ENCODE measurements around the gene ATXN7L2.
"Not testable (repeated sequence)": the region's sequence is repeated elsewhere in the genome, so short reads cannot be mapped to it uniquely, and the experiment has no call there.

The ATXN7L2 gene, protein sequence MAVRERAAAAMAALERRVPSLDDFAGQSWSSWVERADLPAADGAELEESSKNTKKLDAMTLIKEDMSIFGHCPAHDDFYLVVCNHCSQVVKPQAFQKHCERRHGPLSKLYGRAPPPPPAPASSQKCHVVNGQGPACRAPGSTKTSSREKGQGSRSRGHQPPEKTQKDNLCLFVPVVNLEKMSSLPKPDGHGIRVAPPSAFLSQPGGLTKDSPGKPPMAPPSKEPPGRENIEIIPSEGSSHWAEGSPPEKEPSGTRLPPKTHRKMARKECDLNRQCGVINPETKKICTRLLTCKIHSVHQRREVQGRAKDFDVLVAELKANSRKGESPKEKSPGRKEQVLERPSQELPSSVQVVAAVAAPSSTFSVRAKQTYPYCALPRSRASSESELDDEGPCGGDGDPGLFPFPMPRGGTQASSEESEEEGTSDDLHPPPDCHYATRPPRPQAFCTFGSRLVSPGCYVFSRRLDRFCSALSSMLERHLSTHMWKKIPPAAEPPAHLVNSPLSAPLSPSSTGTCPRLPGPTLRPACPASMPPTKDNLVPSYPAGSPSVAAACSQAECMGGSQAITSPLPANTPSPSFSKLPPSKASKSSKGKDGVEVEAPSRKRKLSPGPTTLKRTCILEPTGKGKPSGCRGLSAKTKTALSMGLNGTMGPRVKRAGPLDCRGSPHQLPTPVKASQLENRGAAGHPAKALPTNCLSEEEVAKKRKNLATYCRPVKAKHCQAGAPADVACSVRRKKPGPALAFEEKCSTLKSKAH

DNA sequence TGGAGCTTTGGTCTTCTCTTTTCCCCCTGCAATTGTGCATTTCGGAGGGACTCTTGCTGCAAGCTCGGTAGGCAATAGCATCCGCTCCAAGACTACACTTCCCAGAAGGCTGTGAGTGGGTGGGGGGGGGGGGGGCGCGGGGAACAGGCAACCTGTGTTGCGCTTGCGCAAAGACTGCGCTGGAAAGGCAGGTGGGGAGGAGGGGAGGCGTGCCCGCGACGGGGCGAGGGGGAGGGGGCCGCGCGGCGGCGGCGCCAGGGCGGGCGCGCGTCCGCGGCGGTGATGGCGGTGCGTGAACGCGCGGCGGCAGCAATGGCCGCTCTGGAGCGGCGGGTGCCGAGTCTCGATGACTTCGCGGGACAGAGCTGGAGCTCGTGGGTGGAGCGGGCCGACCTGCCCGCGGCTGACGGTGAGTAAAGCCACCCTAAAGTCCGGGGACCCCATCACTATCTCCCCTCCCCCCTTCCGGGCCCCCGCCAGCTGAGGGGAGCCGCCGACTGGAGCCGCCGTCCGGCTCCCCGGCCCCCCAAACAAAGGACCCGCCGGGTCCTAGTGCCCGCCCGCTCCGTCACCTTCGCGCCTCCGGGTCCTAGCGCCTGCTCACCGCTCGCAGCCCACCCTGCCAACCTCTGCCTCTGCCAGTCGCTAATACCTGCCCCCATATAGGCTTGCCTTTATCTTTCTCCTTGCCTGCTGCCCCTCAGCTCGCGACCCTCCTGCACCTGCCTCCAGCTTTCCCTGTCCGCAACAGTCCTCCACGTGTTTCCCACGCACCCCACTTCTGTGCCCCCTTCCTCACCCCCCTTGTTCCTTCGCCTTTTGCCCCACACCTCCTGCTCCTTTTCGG lies at the start of gene ATXN7L2:
TSS of gene ATXN7L2 (plus strand) at position 234 of the 847 bp plus-strand sequence. CDS start at position 283, 49 bp downstream.
- peak; percentile 96 for DNase-seq

DNA sequence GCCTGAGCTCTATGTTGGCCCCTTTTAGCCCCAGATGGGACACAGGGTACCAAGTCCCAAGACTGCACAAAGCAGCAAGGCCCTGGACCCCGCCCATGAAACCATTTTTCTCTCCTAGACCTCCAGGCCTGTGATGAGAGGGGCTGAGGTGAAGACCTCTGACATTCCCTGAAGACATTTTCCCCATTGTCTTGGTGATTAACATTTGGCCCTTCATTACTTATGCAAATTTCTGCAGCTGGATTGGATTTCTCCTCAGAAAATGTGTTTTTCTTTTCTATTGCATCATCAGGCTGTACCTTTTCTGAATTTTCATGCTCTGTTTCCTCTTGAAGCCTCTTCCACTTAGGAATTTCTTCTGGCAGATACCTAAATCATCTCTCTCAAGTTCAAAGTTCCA lies 49.2 kb upstream of the ATXN7L2 start:
- no peak for DNase-seq

DNA sequence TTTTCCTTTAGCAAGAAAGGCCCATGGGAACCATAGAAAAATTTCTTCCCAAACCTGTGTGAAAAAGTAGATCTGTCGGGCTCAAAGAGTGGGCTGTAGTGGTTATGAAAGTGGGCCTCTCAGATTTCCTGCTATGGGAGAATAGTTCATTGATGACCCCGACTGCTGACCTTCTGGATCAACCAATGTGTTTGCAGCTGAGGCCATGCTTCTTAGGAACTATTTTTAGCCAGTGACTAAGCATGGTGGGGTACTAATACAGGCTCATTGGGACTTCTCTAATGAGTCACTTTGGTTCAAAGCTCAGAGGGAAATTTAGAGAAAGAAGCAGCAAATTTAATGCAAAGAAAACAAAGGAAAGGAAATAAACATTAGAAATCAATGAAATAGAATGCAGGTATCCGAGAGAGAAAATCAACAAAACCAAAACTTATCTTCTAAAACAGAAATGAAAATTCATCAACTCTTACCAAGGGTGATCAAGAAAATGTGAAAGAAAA lies 44.9 kb upstream of the ATXN7L2 start:
- no peak for DNase-seq

DNA sequence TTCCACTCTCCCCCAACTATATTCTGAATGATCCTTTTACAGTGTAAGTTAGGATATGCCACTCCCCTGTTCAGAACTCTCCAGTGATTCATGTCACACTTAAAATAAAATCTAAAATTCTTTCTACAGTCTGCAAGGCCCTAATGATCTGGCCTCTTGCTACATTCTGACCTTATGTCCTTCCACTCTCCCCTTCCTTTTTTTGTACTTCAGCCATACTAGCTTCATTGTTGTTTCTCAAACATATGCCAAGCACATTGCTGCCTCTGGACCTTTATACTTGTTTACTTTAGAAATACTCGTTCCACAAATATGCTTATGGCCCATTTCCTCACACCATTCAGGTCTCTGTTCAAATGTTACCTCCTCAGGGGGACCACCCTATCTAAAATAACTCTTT lies 42.6 kb upstream of the ATXN7L2 start:
- DNase-seq = no peak

DNA sequence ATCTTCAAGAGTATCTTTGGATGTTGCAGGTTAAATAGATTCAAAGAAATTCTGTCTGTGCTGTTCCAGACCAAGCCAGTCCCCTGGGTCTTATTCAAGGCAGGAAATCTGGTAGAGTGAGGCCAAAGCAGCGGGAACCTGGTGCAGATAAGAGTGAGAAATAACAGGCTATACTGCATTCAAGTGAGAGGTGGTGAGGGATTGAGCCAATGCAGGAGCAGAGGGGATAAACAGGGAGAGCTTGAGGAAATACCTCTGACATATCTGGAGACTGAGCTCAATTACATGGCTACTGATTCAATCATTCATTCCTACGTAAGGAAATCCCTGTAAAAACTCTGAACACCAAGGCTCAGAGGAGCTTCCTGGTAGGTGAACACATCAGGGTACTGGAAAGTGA lies 40.2 kb upstream of the ATXN7L2 start:
- DNase-seq = no peak

DNA sequence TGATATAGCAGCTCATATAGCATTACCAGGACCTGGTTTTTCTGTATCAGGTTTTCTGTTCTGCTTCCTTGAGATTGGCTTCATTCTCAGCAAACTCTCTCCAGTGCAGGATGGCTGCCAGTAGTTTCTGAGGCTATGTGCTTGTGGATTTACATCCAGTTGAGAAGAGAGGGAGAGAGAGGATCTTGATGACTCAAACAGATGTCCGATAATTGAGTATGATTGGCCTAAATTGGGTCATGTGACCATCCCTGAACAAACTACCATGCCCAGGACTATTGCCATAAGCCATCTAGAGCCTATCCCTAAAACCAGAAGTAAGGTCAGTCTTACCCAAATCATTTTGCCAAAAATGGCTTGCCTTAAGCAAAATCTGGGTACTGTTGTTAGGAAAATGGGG lies 39.4 kb upstream of the ATXN7L2 start:
- DNase-seq = no peak

DNA sequence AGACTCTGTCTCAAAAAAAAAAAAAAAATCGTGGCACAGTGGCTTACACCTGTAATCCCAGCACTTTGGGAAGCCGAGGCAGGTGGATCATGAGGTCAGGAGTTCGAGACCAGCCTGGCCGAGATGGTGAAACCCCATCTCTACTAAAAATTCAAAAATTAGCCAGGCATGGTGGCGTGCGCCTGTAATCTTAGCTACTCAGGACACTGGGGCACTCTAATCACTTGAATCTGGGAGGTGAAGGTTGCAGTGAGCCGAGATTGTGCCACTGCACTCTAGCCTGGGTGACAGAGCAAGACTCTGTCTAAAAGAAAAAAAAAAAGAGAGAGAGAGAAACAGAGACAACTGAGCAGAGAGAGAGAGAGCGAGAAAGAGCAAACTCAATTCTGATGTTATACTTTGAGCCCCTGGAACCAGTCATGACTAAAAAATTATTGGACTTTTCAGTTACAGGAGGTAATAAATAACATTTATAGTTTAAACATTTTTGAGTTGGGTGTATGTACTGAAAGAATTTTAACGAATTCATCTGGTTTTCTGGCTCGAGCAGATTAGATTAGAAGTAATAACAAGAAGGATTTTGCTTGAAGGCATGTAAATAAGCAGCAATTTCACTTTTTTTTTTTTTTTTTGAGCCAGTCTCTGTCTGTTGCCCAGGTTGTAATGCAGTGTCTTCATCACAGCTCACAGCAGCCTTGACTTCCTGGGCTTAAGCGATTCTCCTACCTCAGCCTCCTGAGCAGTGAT lies 37.6 kb upstream of the ATXN7L2 start:
- DNase-seq = not testable (repeated sequence)

DNA sequence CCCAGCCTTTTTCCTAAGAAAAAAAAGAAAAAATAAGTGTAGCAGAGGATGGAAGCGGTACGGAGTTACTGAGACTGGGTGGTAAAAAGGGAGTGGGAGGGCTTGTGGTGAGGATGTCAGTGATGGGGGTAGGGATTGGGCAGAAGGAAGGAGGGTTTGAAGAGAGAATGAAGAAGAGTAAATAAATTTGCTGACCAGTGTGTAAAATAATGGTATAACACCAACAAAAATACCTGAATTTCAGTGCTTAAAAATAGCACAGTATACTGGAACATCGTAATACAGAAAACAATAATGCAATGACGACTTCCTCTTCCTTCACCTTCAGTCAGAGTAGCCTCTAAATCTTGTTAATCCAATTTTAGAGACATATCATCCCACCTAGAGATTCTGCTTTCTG lies 36.2 kb upstream of the ATXN7L2 start:
- DNase-seq = no peak

DNA sequence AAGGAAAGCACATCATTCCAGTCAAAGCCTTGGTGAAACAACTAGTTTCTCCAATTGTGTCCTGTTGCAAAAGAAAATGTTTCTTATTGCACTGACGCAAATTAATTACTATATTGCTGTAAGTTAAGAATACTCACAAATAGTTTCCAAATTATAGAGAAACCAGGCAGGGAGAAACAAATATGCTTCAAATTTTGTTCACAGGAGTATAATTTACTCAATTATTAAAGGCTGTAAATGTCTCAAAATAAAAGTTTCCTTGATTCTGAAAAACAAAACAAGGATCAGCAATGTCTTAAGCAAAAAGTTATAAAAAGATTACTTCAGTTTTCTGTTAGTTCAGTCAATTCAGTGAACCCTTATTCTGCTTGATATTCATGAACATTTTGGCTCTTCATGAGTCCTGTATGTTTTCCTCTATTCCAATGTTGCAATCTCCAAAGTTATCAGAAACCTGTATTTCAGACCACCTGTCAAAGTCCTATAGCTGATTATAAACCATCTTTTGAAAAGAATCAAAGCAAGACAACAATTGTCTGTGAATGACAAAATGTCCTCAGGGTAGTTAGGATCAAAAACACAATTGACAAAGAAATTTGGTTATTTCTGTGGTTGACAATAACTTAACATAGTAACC lies 29.1 kb upstream of the ATXN7L2 start:
- DNase-seq = no peak

DNA sequence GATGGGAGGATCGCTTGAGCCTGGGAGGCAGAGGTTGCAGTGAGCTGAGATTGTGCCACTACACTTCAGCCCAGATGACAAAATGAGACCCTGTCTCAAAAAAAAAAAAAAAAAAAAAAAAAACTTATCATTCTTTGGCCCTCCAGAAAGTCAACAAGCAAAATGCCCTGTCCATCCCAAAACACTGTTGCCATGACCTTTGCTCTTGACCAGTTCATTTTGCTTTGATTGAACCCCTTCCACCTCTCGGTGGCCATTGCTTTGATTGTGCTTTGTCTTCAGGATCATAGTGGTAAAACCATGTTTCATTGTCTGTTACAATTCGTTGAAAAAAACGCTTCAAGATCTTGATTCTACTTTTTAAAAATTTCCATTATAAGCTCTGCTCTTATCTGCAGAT lies 25.9 kb upstream of the ATXN7L2 start:
- DNase-seq = no peak

DNA sequence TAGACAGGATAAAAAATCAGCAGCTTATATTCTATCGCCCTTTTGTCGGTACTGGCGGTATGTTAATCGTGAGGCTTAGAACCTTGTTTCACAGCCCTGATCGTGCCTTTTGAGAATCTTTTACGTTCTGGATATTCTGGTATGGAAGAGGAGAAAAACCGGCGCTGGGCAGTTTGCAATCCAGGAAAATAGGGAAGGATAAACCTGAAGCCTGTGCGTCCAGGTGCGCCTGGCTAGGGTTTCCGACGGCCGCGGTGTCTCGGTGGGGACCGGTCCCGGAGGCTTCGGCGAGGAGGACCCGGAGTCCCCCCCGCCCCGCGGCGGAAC lies 17.6 kb upstream of the ATXN7L2 start:
- DNase-seq = no peak

DNA sequence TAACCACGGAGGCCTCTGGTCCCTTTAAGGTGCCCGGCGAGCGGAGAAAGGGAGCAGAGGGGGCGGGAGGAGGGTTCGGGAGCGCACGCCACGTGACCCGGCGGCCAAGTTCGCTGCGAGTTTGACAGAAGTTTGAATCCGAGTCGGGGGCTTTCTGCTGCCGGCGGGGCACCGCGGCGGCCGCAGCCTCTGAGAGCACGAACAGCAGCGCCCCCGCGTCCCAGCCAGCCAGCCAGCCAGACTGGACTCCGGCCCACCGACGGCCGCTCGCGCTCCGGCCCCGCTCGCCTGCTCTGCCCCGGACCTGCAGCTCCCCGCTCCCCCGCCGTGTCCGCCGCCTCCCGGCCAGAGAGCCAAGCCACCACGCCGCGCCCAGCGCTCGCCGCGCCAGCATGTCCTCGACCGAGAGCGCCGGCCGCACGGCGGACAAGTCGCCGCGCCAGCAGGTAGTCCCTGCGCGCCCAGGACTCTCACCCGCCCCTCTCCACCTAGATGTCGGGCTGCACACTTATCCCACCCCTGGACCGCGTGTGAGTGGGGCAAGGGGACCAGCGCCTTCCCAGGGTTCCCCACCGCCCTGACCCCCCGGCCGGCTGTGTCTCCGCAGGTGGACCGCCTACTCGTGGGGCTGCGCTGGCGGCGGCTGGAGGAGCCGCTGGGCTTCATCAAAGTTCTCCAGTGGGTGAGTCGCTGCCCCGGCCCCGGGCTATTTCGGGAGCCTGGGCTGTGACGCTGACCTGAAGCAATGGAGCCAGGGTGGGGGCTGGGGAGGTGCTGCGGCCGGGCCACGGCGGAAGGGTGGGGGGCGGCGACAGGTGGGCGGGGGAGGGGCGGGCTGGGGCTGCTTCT lies 17.0 kb upstream of the ATXN7L2 start, which contains the start of gene SYPL2:
TSS of gene SYPL2 (plus strand) at position 95 of the 849 bp plus-strand sequence. CDS start at position 393, 298 bp downstream.
- no peak for DNase-seq

DNA sequence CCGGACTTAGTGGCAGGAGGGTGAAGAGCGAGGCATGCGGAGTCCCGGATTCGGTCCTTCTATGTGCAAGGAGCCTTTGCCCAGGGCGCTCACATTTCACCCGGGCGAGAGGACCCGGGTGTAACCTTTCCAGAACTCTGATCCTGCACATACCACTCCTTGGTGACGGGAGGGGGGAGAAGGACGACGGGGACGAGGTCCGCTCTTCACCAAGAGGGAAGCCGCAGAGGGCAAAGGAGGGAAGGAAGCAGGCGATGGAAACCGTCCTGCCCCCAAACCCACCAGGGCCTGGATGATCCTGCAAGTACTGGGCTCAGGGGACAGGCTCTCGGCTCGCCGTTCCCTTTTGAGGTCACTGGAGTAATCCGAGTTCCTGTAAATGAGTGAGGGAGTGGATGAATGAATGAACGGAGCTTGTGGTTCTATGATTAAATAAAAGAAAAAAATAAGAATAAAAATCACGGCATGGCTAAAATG lies 16.4 kb upstream of the ATXN7L2 start:
- DNase-seq = no peak

DNA sequence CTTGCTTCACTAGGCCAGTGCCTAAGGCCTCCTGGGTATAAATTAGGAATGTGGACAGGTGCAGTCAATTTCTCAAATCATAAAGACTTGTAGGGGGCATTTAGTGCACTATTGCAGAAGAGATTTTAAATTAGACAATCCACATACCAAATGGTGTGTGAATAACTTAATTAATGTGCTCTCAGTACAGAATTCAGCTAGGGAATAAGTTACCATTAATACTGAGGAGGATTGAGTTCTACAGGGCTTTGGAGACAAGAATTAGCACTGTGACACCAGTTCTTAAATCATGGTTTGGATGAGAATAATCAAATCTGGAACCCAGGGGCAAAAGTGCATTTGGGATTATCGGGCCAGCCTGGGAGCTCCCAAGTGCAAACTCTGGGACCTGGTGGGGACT lies 15.6 kb upstream of the ATXN7L2 start:
- no peak for DNase-seq

DNA sequence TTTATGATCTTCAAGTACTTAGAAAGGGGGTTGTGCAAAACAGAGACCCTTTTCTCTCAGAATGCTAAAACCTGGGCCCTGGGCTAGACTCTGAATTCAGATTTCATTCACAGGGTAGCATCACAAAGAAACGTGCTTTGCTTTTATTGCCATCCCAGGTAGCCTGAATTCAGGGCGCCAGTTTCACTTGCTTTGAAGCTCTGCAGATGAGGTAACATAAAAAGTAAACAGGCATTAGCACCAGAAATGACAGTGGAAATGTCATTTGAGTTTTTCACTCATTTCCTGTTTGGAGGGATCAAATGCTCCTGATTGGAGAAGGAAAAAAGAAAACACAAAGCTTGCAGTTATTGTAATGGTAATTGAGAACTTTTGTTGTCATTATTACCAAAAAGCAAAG lies 14.8 kb upstream of the ATXN7L2 start:
- no peak for DNase-seq

DNA sequence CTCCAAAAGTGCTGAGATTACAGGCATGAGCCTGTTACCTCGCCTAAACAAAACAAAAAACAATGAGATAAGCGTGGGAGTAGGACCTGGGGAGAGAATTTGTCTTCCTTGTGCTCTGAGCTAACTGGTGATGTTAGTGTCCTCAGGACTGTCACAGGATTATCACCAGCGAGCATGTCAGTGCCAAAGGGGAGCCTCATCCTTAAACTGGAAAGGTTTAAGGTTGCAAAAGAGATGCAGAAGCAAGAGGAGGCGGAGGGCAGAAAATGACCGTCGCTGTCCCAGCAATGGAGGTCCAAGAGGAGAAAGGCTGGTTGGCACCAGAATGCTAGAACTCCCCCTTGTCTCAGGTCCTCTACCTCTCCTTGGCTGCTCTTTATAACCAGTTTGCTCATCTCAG lies 13.5 kb upstream of the ATXN7L2 start:
- DNase-seq = no peak

DNA sequence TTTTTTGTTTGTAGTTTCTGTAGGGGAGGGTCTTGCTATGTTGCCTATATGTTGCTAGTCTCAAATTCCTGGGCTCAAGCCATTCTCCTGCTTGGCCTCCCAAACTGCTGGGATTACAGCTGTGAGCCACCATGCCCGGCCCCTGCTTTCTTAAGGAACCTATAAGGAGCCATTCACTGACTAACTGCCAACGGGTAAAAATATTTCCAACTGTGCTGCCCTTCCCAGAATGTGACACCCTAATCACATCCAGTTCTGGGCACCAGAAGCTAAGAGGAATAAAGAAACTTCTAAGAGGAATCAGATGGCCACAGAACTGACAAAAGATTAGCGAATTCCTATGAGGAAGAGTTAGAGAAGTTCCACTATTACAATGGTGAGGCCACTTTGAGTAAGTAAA lies 10.9 kb upstream of the ATXN7L2 start:
- no peak for DNase-seq

DNA sequence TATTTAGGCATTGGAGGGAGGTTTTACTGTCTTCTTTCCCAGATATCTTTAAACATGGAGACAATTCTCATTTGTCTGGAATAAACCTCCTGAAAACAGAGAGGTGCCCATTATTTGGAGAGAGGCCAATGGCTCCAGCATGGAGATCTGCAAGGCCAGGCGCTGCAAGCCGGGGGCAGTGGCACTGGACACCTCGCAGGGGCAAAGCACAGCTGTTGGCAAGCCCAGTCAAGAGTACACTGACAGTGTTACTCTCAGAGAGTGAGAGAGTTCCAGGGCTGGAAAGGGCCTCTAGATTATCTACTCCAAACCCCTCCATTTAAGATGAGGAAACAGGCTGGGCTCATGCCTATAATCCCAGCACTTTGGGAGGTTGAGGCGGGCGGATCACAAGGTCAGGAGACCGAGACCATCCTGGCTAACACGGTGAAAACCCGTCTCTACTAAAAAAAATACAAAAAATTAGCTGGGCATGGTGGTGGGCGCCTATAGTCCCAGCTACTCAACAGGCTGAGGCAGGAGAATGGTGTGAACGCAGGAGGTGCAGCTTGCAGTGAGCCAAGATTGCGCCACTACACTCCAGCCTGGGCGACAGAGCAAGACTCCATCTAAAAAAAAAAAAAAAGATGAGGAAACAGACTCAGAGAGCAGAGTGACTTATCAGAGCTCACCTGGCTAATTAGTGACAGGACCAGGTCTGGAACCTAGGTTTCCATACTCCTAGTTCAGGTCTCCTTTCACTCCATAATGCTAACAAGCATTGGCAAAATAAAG lies 10.2 kb upstream of the ATXN7L2 start:
- DNase-seq = not testable (repeated sequence)

DNA sequence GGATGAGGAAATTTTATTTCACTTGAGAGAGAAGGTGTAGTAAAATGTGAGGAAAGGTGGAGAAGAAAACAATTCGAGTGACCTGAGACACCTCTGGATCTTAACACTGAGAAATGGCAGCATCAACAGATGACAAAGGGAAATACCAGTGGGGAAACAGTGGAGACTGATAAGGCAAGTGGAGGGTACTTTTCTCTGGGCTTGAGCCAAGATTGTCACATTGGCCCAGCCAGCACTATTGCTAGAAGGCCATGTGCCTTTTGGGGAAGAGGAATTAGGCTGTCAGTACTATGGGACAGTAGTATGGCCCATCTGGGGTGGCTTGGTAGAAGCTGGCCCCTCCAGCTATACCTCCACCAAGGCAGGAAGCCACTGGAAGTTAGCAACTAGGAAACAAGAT lies 9.0 kb upstream of the ATXN7L2 start:
- no peak for DNase-seq

DNA sequence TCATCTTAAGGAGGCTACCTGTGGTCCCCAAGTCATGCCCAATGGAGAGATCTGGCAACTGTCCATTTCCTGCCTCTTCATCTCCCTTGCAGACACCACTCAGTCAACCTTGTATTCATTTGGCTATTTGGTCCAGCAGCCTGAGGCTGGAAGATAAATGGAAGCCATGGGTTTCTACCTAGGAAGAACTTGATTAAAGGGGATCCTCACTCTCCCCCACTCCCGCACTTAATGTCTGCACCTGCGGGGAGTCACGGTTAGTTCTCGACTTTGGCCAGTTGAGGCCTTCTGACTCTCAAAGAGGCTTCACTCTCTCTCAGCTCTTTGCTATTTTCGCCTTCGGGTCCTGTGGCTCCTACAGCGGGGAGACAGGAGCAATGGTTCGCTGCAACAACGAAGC lies 8.4 kb upstream of the ATXN7L2 start:
- DNase-seq = no peak
